Muscle of leg (tissue), 11 donors: ENCODE results near the gene ZFAND3. TPM values are rescaled to one million over a fixed set of nuclear protein-coding genes. Genes with fewer than 3 reads are reported as not detected.

Experiments
- DNase-seq: peaks from one replicate; pipeline ENCODE4 v3.0.0; 2013
- H3K27ac ChIP-seq: one replicate; pipeline ENCODE4 v1.5.1; 2013; ENCODE audit warnings: mild to moderate bottlenecking, low read length, control low read depth
- H3K27me3 ChIP-seq: one replicate; pipeline ENCODE4 v1.6.1; 2013; ENCODE audit warnings: low read length; ENCODE audit not compliant: control insufficient read depth, insufficient read depth
- H3K36me3 ChIP-seq: one replicate; pipeline ENCODE4 v1.6.1; 2013; ENCODE audit warnings: low read length; ENCODE audit not compliant: control insufficient read depth, insufficient read depth
- H3K4me1 ChIP-seq: one replicate; pipeline ENCODE4 v1.6.1; 2013; ENCODE audit warnings: low read length; ENCODE audit not compliant: control insufficient read depth, insufficient read depth
- H3K4me3 ChIP-seq: one replicate; pipeline ENCODE4 v1.5.1; 2013; ENCODE audit warnings: low read length, control low read depth
- H3K9me3 ChIP-seq: replicated peaks from 2 replicates; pipeline ENCODE4 v1.6.1; 2013; ENCODE audit warnings: low read depth, low read length; ENCODE audit not compliant: control insufficient read depth
- WGBS: methylation state at CpG from one replicate; pipeline ENCODE4 v1.1.5; 2013; ENCODE audit warnings: missing lambda C conversion rate; ENCODE audit not compliant: insufficient coverage; 5-methylcytosine and 5-hydroxymethylcytosine counted together
- polyA plus RNA-seq, 8 donors: library from polyadenylated mRNA; unstranded; fragments of 120-200 nt; gene quantifications; one replicate each; pipeline versions ENCODE4 v1.2.1 to v1.2.3, GENCODE V29; 2013; ENCODE audit warnings: inconsistent platforms in 1 of 8, low replicate concordance in 1 of 8; ENCODE audit not compliant: insufficient read length in 8 of 8, insufficient read depth in 1 of 8
- total RNA-seq: library from RNA; stranded (reverse); fragments of 120-200 nt; gene quantifications from one replicate; pipeline ENCODE4 v1.2.4, GENCODE V29; 2013

ZFAND3 gene
- total and polyA plus RNA-seq, 9 donors: 13.8 to 92.1 (median 83.8) TPM

DNA sequence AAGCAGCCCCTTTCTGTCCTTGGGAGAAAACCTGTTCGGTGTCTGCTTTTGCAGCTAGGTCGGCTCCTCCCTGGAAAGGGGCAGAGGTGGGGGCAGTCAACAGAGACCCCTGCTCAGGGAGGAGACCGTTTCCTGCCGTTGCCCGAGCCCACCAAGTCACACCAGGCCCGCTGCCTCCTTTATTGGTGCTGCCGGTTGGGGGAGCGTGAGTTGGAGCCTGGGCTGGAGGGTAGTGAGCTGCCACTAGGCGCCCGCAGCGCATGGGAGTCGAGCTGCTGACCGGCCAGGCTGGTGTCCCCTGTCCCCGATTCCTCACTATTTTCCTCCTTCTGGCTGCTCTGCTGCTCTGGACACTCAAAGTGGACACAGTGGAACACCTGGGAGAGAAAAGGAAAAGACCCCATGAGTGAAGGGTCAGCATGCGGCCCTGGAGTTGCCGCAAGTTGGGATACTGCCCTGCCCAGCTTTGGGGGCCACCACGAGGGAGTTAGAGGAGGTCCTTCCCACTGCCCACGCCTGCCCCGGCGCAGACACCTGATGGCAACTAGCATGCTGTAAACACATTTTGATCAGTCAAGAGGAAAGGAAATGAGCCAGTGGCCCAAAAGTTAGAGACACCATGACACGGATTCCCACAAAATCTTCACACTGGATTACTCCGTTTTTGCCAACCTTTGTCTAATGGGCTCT lies 355.4 kb downstream of the ZFAND3 start:
- no peak overlapping the region for H3K4me3 ChIP-seq
- H3K36me3 ChIP-seq: peaks cover 12% of the 10 kb centered on the region
- DNase-seq: no peak
- no peaks in the 10 kb centered on the region for H3K27me3 ChIP-seq
- peaks cover 9% of the 10 kb centered on the region for H3K4me1 ChIP-seq
- WGBS: 99% methylated on average over 8 of the region's 22 CpGs
- no peaks in the 10 kb centered on the region for H3K9me3 ChIP-seq
- no peak overlapping the region for H3K27ac ChIP-seq

DNA sequence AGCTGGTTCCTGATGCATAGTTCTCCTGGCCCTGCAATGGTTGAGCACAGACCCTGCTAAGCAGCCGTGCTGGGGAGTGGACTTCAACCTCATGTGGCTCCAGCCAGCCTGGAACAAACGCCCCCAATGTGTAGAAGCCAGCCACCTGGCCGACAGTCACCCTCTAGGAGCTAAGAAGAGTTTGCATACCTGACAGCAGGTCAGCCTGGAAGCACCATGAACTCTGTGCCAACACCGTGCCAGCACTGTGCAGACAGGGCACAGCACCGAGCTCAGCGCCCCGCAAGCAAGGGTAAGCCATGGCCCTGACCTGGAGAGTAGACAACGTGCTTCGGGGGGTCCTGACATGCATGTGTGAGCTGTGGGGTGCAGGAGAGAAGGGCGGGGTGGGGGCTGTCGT lies 356.3 kb downstream of the ZFAND3 start:
- DNase-seq: no peak
- Histone ChIP-seq H3K9me3 (no peaks in the 10 kb centered on the region), H3K36me3 (peaks cover 12% of the 10 kb centered on the region), H3K4me3 (no peak overlapping the region), H3K4me1 (peaks cover 7% of the 10 kb centered on the region), H3K27me3 (no peaks in the 10 kb centered on the region), H3K27ac (no peak overlapping the region)
- 90% methylated on average over 5 of the region's 11 CpGs for WGBS

DNA sequence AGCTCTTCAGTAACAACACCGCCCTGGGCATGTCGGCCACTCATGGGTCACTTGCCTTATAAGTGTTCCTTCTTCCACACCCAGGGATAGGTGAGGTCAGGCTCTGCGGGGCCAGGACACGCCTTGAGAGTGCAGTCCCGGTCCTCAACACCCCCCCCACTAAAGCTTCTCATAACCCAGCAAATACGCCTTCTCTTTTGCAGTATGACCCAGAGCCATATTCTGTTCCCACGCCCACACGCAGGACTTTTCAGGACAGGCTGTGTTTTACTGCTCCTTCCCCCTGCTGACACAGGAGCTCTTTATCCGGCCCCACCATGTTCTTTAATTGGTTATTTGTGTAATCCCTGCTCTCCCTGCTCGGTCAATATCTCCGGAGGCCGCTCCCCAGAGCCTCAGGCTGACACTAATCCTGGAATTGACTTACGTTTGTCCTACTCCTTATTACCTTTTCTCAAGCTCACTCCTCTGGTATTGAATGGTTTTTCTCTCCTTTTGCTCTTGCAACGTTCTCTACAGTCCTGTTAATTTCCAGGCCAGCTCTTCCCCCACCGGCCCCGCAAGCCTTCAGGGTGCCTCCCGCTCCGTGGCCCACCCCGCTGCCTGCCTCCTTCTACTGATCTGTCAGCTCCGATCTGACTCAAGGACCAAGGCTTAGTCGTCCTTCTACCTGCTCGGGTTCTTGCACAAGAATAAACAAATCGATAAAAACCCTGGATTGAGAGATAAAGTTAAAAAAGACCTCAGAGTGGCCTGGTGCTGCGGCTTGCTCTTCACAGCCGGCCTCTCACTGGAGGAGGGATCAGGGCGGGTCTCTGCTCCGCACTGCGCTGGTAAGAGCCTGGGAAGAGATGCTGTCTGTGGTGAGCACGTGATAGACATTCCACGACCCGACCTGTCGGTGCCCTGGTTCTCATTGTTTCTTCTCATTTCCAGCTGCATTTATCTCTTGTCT lies 357.5 kb downstream of the ZFAND3 start:
- DNase-seq: no peak
- no peak overlapping the region for H3K27ac ChIP-seq
- no peaks in the 10 kb centered on the region for H3K9me3 ChIP-seq
- peaks cover 7% of the 10 kb centered on the region for H3K4me1 ChIP-seq
- no peaks in the 10 kb centered on the region for H3K27me3 ChIP-seq
- H3K36me3 ChIP-seq: peaks cover 12% of the 10 kb centered on the region
- H3K4me3 ChIP-seq: no peak overlapping the region
- 39% methylated on average over 17 of the region's 32 CpGs for WGBS

- Histone ChIP-seq H3K27me3 (no peaks in the 10 kb centered on the region), H3K36me3 (peaks cover 12% of the 10 kb centered on the region), H3K27ac (no peak overlapping the region), H3K4me3 (no peak overlapping the region), H3K9me3 (no peaks in the 10 kb centered on the region), H3K4me1 (peaks cover 7% of the 10 kb centered on the region)
- DNase-seq: no peak
- 86% methylated on average over 12 of the region's 14 CpGs for WGBS
These were observed 358.5 kb downstream of the ZFAND3 start for GRCh38 chr6:38177882-38178583.

DNA sequence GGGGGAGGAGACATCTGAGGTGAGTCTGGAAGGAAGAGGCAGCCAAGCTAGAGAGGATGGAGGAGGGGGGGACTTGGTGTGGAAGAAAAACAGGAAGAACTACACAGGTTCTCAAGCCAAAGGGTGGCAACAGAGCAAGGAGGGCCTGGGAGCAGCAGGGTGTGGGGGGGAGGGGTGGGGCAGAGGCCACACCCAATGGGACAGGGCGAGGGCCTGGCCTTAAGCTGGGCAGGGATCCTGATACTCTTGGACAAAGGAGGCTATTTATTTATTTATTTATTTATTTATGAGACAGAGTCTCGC lies 359.0 kb downstream of the ZFAND3 start:
- H3K4me3 ChIP-seq: no peak overlapping the region
- no peaks in the 10 kb centered on the region for H3K9me3 ChIP-seq
- no peak for DNase-seq
- H3K4me1 ChIP-seq: peaks cover 7% of the 10 kb centered on the region
- H3K27me3 ChIP-seq: no peaks in the 10 kb centered on the region
- WGBS: 100% methylated on average over 1 of the region's 2 CpGs
- H3K36me3 ChIP-seq: peaks cover 8% of the 10 kb centered on the region
- no peak overlapping the region for H3K27ac ChIP-seq

DNA sequence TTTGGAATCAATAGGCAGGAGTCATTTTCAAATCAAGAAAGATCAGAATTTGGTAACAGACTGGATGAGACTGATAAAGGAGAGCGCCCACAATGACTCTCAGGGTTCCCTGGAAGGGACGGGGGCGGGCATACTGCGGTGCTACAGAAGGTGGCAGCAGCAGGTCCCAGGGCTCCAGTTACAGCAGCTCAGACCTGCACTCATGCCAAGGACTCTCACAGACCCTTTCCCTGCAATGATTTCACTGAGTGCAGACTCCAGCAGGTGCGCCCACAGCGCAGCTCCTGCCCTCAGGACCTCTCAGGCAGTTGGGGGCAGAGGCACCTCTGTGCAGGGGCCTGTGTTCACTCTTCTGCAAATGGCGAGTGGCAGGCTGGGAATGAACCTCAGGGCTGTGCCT lies 359.8 kb downstream of the ZFAND3 start:
- no peak for DNase-seq
- Histone ChIP-seq H3K4me1 (peaks cover 7% of the 10 kb centered on the region), H3K9me3 (no peaks in the 10 kb centered on the region), H3K36me3 (peaks cover 6% of the 10 kb centered on the region), H3K4me3 (no peak overlapping the region), H3K27me3 (no peaks in the 10 kb centered on the region), H3K27ac (no peak overlapping the region)
- WGBS: 81% methylated on average over 3 of the region's 7 CpGs

- WGBS: 75% methylated on average over 11 of the region's 12 CpGs
- H3K27ac ChIP-seq: no peak overlapping the region
These were observed 360.4 kb downstream of the ZFAND3 start for GRCh38 chr6:38179794-38180430.

GRCh38 chr6:38180586-38180985 lies 361.1 kb downstream of the ZFAND3 start:
- H3K4me3 ChIP-seq: no peak overlapping the region
- H3K36me3 ChIP-seq: no peaks in the 10 kb centered on the region
- peaks cover 7% of the 10 kb centered on the region for H3K4me1 ChIP-seq
- H3K9me3 ChIP-seq: no peaks in the 10 kb centered on the region
- DNase-seq: no peak
- 73% methylated on average over 8 of the region's 12 CpGs for WGBS
- H3K27ac ChIP-seq: no peak overlapping the region
- no peaks in the 10 kb centered on the region for H3K27me3 ChIP-seq

More at GRCh38 chr6:38179794-38180430, 360.4 kb downstream of the ZFAND3 start:
- Histone ChIP-seq H3K9me3 (no peaks in the 10 kb centered on the region), H3K4me3 (no peak overlapping the region), H3K27me3 (no peaks in the 10 kb centered on the region), H3K36me3 (peaks cover under 1% of the 10 kb centered on the region), H3K4me1 (peaks cover 7% of the 10 kb centered on the region)
- DNase-seq: no peak

GRCh38 chr6:38182426-38182825 lies 362.9 kb downstream of the ZFAND3 start:
- Histone ChIP-seq H3K27me3 (no peaks in the 10 kb centered on the region), H3K4me3 (no peak overlapping the region), H3K27ac (no peak overlapping the region), H3K4me1 (peaks cover 2% of the 10 kb centered on the region), H3K36me3 (no peaks in the 10 kb centered on the region), H3K9me3 (no peaks in the 10 kb centered on the region)
- WGBS: 90% methylated on average over 5 of the region's 6 CpGs
- DNase-seq: no peak
